EH (cell line): Measurements from ENCODE around the gene SPATS2.

Experiments
- DNase-seq: peaks from one replicate; pipeline ENCODE4 v3.0.0-alpha.2; 2015; ENCODE audit warnings: low read depth

Gene SPATS2

GRCh38 chr12:49541140-49541861, 174.0 kb downstream of the SPATS2 start:
- DNase-seq = no peak

GRCh38 chr12:49541911-49542505, 174.7 kb downstream of the SPATS2 start:
- no peak for DNase-seq

DNA sequence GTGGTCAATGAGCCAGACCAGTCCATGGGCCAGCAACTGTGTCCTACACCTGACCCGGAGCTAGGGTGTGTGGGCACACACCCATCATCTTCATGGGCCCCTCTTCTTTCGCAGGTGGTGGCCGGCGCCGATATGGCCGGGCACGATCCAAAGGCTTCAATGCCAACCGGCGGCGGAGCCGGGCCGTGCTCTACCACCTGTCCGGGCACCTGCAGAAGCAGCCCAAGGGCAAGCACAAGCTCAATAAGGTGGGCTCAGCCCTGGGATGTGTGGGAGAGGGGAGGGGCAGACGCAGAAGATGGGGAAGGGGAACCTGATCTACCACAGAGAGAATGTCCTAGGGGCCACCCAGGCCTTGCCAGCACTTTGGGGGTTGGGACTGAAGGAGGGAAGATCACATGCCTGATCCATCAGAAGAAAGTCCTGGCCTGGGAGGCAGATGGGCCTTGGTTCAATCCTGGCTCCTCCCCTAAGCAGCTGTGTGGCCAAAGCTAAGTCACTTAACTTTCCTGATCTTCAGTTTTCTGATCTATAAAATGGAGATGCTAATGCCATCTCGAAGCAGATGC, 175.4 kb downstream of the SPATS2 start:
- no peak for DNase-seq

DNA sequence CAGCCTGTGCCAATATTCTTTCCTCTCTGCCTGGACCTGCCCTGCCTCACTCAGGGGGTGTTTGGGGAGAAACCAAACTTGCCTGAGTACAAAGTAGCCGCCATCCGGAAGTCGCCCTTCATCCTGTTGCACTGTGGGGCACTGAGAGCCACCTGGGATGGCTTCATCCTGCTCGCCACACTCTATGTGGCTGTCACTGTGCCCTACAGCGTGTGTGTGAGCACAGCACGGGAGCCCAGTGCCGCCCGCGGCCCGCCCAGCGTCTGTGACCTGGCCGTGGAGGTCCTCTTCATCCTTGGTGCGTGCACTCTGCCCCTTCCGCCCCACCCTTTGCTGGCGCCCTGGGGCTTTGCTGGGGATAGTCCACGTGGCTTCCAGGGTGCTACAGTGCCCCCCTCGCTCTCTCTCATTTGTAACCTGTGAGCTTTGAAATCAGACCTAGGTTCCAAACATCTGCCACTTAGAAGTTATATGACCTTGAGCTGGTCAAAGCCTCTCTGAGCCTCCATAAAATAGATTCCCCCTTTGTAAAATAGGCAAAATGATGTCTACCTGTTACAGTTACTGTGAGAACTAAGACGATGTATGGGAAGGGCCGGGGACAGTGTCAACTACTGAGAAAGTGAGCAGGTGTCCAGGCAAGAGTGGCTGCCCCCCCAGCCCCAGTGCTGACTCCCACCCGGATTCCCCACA, 176.1 kb downstream of the SPATS2 start:
- no peak for DNase-seq

GRCh38 chr12:49543914-49544815, 176.9 kb downstream of the SPATS2 start:
- no peak for DNase-seq

DNA sequence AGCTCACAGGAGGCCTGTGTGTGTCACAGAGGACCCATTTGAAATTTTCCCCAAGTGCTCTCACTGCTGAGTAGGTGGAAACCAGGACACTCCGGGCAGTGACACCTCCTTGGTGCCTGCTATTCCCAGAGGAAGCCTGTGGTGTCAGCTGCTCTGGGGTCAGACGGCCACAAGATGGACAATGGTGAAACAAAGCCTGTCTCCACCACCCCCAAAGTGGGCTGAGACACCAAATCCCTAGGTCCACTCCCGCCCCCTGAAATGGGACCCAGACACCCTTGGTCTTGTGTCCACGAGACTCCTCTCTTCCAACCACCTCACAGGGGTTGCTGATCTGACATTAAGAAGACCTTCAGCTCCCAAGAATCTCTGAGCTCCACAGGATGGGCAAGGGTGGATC, 178.6 kb downstream of the SPATS2 start:
- no peak for DNase-seq

DNA sequence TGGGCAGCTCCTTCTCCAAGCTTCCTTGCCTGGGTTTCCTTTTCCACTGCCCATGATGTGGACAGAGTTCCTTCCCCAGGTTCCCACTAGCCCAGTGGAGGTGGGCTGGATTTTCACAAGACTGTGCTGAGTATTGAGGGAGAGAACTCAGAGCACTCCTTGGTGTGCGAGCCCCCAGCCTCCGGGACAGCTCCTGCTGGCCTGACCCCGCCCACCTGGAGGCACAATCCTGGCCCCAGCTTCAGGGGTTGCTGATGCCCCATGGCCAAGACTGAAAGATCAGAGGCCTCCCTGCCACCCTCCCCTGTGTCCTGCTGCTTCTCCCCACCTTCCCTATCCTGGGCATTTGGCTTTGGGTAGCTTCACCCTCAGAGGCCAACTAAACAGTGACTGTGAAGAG, 179.2 kb downstream of the SPATS2 start:
- no peak for DNase-seq

DNA sequence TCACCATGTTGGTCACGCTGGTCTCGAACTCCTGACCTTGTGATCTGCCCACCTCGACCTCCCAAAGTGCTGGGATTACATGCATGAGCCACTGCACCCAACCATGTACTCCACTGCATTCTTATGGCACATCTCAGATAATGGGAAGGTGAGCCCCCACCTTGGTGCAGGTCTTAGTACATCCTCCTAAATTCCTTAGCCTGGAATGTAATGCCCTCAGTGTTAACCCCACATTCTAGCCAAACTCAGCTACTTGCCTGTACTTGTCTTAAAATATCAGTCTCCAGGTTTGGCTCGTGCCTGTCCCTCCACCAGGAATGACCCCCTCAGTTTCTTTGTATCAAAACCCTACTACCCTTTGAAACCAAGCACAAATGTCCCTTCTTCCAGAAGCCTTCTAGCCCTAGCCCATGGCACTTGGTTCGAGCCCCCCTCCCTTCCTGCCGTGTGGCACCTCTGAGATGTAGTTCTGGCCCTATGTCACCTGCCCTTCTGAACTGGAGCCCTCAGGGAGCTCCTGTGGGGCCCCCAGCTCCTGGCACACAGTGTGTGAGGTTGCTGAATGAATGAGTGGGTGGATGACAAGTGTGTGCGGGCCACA, 179.9 kb downstream of the SPATS2 start:
- no peak for DNase-seq

- no peak for DNase-seq
Observed at GRCh38 chr12:49548481-49548821, 181.2 kb downstream of the SPATS2 start.

- DNase-seq = peak; percentile 21
Observed at GRCh38 chr12:49548822-49549648, 181.8 kb downstream of the SPATS2 start.

GRCh38 chr12:49549735-49550692, 182.8 kb downstream of the SPATS2 start:
- DNase-seq = no peak

- DNase-seq = no peak
Observed at GRCh38 chr12:49550693-49551252, 183.5 kb downstream of the SPATS2 start.

DNA sequence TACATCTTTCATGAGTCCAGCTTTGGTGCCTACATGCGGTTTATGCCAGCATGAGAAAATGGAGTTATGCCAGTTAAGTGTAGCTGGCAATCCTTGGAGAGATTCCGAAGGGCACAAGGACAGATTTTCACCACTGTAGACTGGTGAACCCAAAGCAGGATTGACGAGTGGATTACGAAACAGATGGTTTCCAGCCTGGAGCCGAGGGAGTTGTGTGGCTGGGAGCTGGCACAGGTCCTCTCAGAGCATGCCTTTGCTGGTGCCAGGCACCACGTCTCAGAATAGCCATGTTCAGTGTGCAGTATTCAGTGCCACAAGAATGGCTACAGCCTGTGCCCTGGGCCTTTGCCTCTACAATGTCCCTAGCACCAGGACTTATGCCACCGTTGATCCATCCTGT, 184.8 kb downstream of the SPATS2 start:
- DNase-seq = peak; percentile 16

- no peak for DNase-seq
Observed at GRCh38 chr12:49552425-49552824, 185.2 kb downstream of the SPATS2 start.

DNA sequence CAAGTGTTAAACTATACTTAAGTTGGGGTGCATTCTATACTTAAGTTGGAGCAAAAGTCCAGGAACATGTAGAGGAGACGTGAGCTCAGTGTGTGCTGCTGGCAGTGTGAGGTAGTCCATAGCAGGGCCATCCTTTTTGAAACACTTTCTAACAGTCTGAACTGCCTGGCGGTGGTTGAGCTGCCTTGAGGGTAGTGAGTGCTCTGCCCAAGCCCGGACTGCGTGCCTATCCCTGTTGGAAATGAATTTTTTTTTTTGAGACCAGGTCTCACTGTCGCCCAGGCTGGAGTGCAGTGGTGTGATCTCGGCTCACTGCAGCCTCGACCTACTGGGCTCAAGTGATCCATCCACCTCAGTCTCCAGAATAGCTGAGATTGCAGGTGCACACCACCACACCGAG, 185.6 kb downstream of the SPATS2 start:
- DNase-seq = no peak

GRCh38 chr12:49553512-49554088, 186.3 kb downstream of the SPATS2 start:
- DNase-seq = peak; percentile 20

DNA sequence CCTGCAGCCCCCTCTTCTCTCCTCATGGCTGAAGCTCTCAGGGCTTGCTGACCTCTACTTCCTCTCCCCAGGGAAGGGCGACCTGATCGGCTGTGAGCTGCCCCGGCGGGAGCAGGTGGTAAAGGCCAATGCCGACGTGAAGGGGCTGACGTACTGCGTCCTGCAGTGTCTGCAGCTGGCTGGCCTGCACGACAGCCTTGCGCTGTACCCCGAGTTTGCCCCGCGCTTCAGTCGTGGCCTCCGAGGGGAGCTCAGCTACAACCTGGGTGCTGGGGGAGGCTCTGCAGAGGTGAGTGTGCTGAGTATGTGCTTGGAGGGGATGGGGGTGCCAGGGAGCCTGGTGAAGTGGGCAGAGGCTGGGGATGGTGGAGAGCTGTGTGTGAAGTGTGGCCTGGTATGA, 187.0 kb downstream of the SPATS2 start:
- no peak for DNase-seq

DNA sequence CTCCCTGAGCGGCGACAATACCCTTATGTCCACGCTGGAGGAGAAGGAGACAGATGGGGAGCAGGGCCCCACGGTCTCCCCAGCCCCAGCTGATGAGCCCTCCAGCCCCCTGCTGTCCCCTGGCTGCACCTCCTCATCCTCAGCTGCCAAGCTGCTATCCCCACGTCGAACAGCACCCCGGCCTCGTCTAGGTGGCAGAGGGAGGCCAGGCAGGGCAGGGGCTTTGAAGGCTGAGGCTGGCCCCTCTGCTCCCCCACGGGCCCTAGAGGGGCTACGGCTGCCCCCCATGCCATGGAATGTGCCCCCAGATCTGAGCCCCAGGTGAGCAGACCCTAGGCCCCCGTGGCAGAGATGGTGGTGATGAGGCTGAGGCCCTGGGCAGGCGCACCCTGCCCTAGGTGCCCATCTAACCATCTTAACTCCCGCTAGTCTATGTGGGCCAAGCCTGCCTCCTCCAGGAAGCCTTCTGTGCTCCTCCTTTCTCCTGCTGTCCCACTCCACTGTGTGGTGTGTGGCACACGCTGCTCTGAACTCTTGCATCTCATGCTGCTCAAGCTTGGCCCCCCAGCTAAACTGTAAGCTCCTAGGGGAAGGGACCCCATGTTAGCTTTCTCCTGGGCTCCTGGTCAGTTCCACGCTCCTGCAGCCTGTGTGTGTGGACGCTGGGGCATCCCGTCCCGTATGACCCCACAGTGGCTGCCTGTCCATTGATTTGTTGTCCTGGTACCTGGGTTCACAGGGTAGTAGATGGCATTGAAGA, 188.5 kb downstream of the SPATS2 start:
- DNase-seq = no peak
